ENCODE data around the gene PTBP1. TPM values are rescaled to one million over a fixed set of nuclear protein-coding genes. Genes with fewer than 3 reads are reported as not detected.
A peak's percentile ranks its signal among the peaks of the same experiment; 100 is the strongest.

PTBP1 gene
- total and polyA plus RNA-seq, 2 donors (not counting 3 experiments of a cell fraction or from before 2014, with no cell fraction given): 382 to 623 TPM

- no peaks in the 10 kb centered on the region for H3K9me1 ChIP-seq (replicated peaks; ENCODE audit: control insufficient read depth, extremely low read depth, insufficient read depth, low read length)
- dilution Hi-C loops (cut with MboI; ENCODE audit: extremely low pct_ligation_motif_present, low sequenced_read_pairs) (no loop called here), intact Hi-C loops (cut with micrococcal nuclease) (loop anchor here (1.0 to 10.0 kb wide), 4 partner anchors 8 to 447 kb away; partner anchors contain the start of genes ATP5F1D and MIDN)
- peak; percentile 80 for DNase-seq (ENCODE audit: low read depth, low spot score)
- no peaks in the 10 kb centered on the region for H4K20me1 ChIP-seq (replicated peaks; ENCODE audit: control insufficient read depth, extremely low read depth, insufficient read depth, low read length)
- H3K4me2 ChIP-seq (ENCODE audit: insufficient read depth, low read length): peak overlapping the region; percentile 86
- peak overlapping the region; percentile 84 to 93 (median 87) for H3K4me3 ChIP-seq (replicated peaks in 1 of 3; ENCODE audit: insufficient read depth in 1 of 3, low read depth in 1 of 3, low read length in 3 of 3)
- no peak overlapping the region for H2AFZ ChIP-seq (ENCODE audit: low read depth, low read length)
- ChIA-PET CTCF (interaction anchor here (1.0 to 2.0 kb wide), 4 partner anchors 9 to 27 kb away, joined by 3 to 17 read pairs (median 4); no protein-coding TSS in a partner anchor), POLR2A (interaction anchor here (0.5 to 1.3 kb wide), 2 partner anchors 11 to 14 kb away, joined by 4 to 5 read pairs; no protein-coding TSS in a partner anchor)
- H3K27ac ChIP-seq (ENCODE audit: insufficient read depth, low read depth, low read length): peak overlapping the region; percentile 73
- peaks cover 14 to 16% of the 10 kb centered on the region in 2 experiments for H3K36me3 ChIP-seq (ENCODE audit: control insufficient read depth in 2 of 2, extremely low read depth in 1 of 2, insufficient read depth in 2 of 2, low read length in 2 of 2)
- TF ChIP-seq MYC (IDR thresholded peaks at IDR 0.05; ENCODE audit: low read depth, low read length) (peak; percentile 79), FOS (IDR thresholded peaks at IDR 0.05; ENCODE audit: borderline replicate concordance, insufficient read depth, low read length) (no peak), POLR2A (IDR thresholded peaks at IDR 0.05; ENCODE audit: low read depth, low read length) (peak; percentile 15), EZH2 (IDR thresholded peaks at IDR 0.05; ENCODE audit: borderline replicate concordance, low read depth, low read length, severe bottlenecking) (no peak), POLR2AphosphoS5 (IDR thresholded peaks at IDR 0.05; ENCODE audit: insufficient read depth, low read depth, low read length) (no peak), MAX (IDR thresholded peaks at IDR 0.05; ENCODE audit: insufficient read depth, insufficient read length) (no peak), JUN (IDR thresholded peaks at IDR 0.05; ENCODE audit: borderline replicate concordance, insufficient read depth, insufficient read length, low read depth) (no peak), GATA2 (IDR thresholded peaks at IDR 0.05; ENCODE audit: insufficient read depth, insufficient read length, low read depth, low read length) (no peak)
- TF ChIP-seq, protein P1, sequence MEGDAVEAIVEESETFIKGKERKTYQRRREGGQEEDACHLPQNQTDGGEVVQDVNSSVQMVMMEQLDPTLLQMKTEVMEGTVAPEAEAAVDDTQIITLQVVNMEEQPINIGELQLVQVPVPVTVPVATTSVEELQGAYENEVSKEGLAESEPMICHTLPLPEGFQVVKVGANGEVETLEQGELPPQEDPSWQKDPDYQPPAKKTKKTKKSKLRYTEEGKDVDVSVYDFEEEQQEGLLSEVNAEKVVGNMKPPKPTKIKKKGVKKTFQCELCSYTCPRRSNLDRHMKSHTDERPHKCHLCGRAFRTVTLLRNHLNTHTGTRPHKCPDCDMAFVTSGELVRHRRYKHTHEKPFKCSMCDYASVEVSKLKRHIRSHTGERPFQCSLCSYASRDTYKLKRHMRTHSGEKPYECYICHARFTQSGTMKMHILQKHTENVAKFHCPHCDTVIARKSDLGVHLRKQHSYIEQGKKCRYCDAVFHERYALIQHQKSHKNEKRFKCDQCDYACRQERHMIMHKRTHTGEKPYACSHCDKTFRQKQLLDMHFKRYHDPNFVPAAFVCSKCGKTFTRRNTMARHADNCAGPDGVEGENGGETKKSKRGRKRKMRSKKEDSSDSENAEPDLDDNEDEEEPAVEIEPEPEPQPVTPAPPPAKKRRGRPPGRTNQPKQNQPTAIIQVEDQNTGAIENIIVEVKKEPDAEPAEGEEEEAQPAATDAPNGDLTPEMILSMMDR (IDR thresholded peaks at IDR 0.05; ENCODE audit: extremely low read depth in 1 of 2, insufficient read depth in 1 of 2, low read depth in 1 of 2, low read length in 2 of 2): no peak
- peak overlapping the region; percentile 92 for H3K9ac ChIP-seq (replicated peaks; ENCODE audit: extremely low read depth, insufficient read depth, low read length)
- no peaks in the 10 kb centered on the region for H3K27me3 ChIP-seq (ENCODE audit: control insufficient read depth in 2 of 2, insufficient read depth in 2 of 2, low read length in 2 of 2)
- H3K79me2 ChIP-seq (ENCODE audit: control insufficient read depth, insufficient read depth, low read length): peaks cover 50% of the 10 kb centered on the region
- H3K9me3 ChIP-seq (replicated peaks; ENCODE audit: control insufficient read depth, insufficient read depth, low read length): no peaks in the 10 kb centered on the region
- no TSS peak for BruUV-seq (replicated peaks)
- no peak for FAIRE-seq
- peaks cover 38% of the 10 kb centered on the region for H3K4me1 ChIP-seq (ENCODE audit: control insufficient read depth, extremely low read depth, insufficient read depth, low read length)
Observed at GRCh38 chr19:797528-798414, 519 bp downstream of the PTBP1 start.

All from endothelial cell of umbilical vein (primary cell).